Neural cell (in vitro differentiated cells): Measurements from ENCODE around the gene AMDHD2.

Experiments used
- POLR2AphosphoS5 ChIP-seq: IDR thresholded peaks from 2 replicates; pipeline ENCODE4 v1.6.1; 2012
- RAD21 ChIP-seq: fragments of 450-650 bp; conservative IDR thresholded peaks from 2 replicates; pipeline ENCODE4 v1.6.1; 2014; ENCODE audit warnings: antibody characterized with exemption, mild to moderate bottlenecking, moderate library complexity
- TF ChIP-seq, protein P1 (sequence below): fragments of 450-650 bp; IDR thresholded peaks from 2 replicates; pipeline ENCODE4 v1.5.1; 2014; ENCODE audit warnings: antibody characterized with exemption, mild to moderate bottlenecking, moderate library complexity; ENCODE audit not compliant: poor library complexity, severe bottlenecking

DNA sequence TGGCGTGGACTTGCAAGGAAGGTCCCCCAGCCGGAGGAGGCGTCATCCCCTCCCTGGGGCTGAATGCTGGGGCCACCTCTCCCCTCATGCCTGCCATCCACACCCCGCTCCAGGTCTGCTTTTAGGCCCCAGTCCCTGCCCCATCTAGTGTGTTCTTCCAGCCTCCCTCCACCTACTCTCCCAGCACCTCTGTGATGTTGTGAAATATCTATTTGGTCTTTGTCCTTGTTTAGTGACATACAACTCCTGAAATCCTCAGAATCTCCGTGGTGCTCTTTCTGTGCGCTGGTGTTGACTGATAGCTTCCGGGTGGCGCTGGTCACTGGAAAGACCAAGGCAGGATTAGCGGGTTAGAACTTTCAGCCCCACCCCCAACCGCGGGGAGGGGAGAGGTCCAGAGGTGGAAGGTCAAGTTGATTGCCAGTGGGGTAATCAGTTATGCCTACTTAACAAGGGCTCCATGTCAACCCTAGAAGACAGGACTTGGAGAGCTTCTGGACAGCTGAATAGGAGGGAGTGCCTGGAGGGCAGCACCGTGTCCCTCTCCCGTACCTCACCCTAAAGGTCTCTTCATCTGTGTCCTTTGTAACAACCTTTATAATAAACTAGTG is 35.2 kb upstream of the AMDHD2 start:
- TF ChIP-seq POLR2AphosphoS5 (no peak), RAD21 (no peak)
- TF ChIP-seq, protein P1, sequence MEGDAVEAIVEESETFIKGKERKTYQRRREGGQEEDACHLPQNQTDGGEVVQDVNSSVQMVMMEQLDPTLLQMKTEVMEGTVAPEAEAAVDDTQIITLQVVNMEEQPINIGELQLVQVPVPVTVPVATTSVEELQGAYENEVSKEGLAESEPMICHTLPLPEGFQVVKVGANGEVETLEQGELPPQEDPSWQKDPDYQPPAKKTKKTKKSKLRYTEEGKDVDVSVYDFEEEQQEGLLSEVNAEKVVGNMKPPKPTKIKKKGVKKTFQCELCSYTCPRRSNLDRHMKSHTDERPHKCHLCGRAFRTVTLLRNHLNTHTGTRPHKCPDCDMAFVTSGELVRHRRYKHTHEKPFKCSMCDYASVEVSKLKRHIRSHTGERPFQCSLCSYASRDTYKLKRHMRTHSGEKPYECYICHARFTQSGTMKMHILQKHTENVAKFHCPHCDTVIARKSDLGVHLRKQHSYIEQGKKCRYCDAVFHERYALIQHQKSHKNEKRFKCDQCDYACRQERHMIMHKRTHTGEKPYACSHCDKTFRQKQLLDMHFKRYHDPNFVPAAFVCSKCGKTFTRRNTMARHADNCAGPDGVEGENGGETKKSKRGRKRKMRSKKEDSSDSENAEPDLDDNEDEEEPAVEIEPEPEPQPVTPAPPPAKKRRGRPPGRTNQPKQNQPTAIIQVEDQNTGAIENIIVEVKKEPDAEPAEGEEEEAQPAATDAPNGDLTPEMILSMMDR: no peak
